ENCODE measurements around the gene PRKAA1. TPM values are rescaled to one million over a fixed set of nuclear protein-coding genes. Genes with fewer than 3 reads are reported as not detected.

The PRKAA1 gene
- total and polyA plus RNA-seq, 2 of the 13 experiments (the other 11 are each of a cell fraction or from before 2014, with no cell fraction given) = 36.6 to 58.0 TPM

- H3K79me2 ChIP-seq (ENCODE audit: insufficient read depth, low read length) = peaks cover 95% of the 10 kb centered on the region
- 93% methylated on average over 1 of the region's 1 CpG for WGBS (ENCODE audit: low lambda C conversion rate)
- H3K27me3 ChIP-seq (ENCODE audit: control insufficient read depth in 1 of 2, insufficient read depth in 2 of 2, low read length in 2 of 2) = no peaks in the 10 kb centered on the region
- H3K4me2 ChIP-seq (ENCODE audit: low read depth, low read length) = 0 out of 2 replicates have a peak overlapping the region, but pooled peaks have one; percentile 18
- H3K36me3 ChIP-seq (replicated peaks in 1 of 2; ENCODE audit: control insufficient read depth in 1 of 2, insufficient read depth in 2 of 2, low read length in 2 of 2) = peaks cover 0 to 7% of the 10 kb centered on the region in 2 experiments; a peak in 3 of 5 replicates
- no peak overlapping the region for H2AFZ ChIP-seq (ENCODE audit: low read length)
- H3K27ac ChIP-seq (ENCODE audit: extremely low read length, insufficient read depth, low read length) = peak overlapping the region; percentile 22
- no peak overlapping the region for H3K4me3 ChIP-seq (replicated peaks in 1 of 3; ENCODE audit: insufficient read depth in 1 of 3, low read depth in 2 of 3, low read length in 3 of 3)
- H4K20me1 ChIP-seq (ENCODE audit: insufficient read depth, low read length) = no peaks in the 10 kb centered on the region; the same call in 1 of the 2 replicates
- no peak for FAIRE-seq
- no peak for ATAC-seq
- no peak for DNase-seq (ENCODE audit: low spot score)
- H3K4me1 ChIP-seq (ENCODE audit: insufficient read depth, low read length) = peaks cover 94% of the 10 kb centered on the region
- peaks cover 7% of the 10 kb centered on the region; the same call in 1 of the 2 replicates for H3K9me3 ChIP-seq (ENCODE audit: low read length)
- POLR2A ChIA-PET = interaction anchor here (2.2 kb wide), 1 partner anchor 10 kb away, joined by 8 read pairs; the partner anchor contains the start of gene PRKAA1
- H3K9ac ChIP-seq (ENCODE audit: insufficient read depth, low read depth, low read length) = no peak overlapping the region
- intact Hi-C loops (cut with micrococcal nuclease; ENCODE audit: unreplicated experiment) = loop anchor here (10.0 kb wide), 1 partner anchor 1713 kb away; the partner anchor contains the start of gene RICTOR
- in situ Hi-C loops (cut with HindIII; ENCODE audit: extremely low pct_ligation_motif_present, low pct_unique_long_range_greater_than_20kb) = no loop called here
- no TSS peak for BruUV-seq (replicated peaks)
- CTCF ChIA-PET (ENCODE audit: low intra/inter-chr PET ratio, low total read pairs) = no interaction called here
- TF ChIP-seq ZNF720 (CRISPR knock-in tag; IDR thresholded peaks at IDR 0.05) = no peak
- no peak for TF ChIP-seq WIZ (CRISPR knock-in tag; IDR thresholded peaks at IDR 0.05)
- no peak for TF ChIP-seq ZNF232 (CRISPR knock-in tag; IDR thresholded peaks at IDR 0.05; ENCODE audit: borderline replicate concordance)
- no peak for TF ChIP-seq KMT2B (CRISPR knock-in tag; IDR thresholded peaks at IDR 0.05)
- TF ChIP-seq SNAPC5 (CRISPR knock-in tag; IDR thresholded peaks at IDR 0.05; ENCODE audit: borderline replicate concordance) = no peak
- no peak for TF ChIP-seq GATA4 (IDR thresholded peaks at IDR 0.05; ENCODE audit: borderline replicate concordance, low read depth)
- TF ChIP-seq ZNF646 (CRISPR knock-in tag; IDR thresholded peaks at IDR 0.05) = no peak
- TF ChIP-seq BRCA1 (CRISPR knock-in tag; IDR thresholded peaks at IDR 0.05) = no peak
- TF ChIP-seq SIX4 (CRISPR knock-in tag; IDR thresholded peaks at IDR 0.05) = no peak
- TF ChIP-seq ZNF280D (CRISPR knock-in tag; IDR thresholded peaks at IDR 0.05) = no peak
- TF ChIP-seq ZNF607 (CRISPR knock-in tag; IDR thresholded peaks at IDR 0.05; ENCODE audit: borderline replicate concordance) = no peak
- no peak for TF ChIP-seq DNMT3B (CRISPR knock-in tag; conservative IDR thresholded peaks at IDR 0.05)
- no peak for TF ChIP-seq HNF1B (CRISPR knock-in tag; IDR thresholded peaks at IDR 0.05)
Measured at GRCh38 chr5:40787986-40788385, 10.2 kb downstream of the PRKAA1 start.

All from HepG2 (cell line).